ENCODE measurements around the gene CLASP2.

- TF ChIP-seq, protein P1, sequence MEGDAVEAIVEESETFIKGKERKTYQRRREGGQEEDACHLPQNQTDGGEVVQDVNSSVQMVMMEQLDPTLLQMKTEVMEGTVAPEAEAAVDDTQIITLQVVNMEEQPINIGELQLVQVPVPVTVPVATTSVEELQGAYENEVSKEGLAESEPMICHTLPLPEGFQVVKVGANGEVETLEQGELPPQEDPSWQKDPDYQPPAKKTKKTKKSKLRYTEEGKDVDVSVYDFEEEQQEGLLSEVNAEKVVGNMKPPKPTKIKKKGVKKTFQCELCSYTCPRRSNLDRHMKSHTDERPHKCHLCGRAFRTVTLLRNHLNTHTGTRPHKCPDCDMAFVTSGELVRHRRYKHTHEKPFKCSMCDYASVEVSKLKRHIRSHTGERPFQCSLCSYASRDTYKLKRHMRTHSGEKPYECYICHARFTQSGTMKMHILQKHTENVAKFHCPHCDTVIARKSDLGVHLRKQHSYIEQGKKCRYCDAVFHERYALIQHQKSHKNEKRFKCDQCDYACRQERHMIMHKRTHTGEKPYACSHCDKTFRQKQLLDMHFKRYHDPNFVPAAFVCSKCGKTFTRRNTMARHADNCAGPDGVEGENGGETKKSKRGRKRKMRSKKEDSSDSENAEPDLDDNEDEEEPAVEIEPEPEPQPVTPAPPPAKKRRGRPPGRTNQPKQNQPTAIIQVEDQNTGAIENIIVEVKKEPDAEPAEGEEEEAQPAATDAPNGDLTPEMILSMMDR (IDR thresholded peaks at IDR 0.05; ENCODE audit: low read depth, low read length), result no peak
- TF ChIP-seq EZH2phosphoT487 (IDR thresholded peaks at IDR 0.05; ENCODE audit: low read depth), result no peak
Observed at GRCh38 chr3:33453331-33453761, 264.7 kb downstream of the CLASP2 start.
